ENCODE measurements around the gene ULBP3.
"Not testable (repeated sequence)": the region's sequence is repeated elsewhere in the genome, so short reads cannot be mapped to it uniquely, and the experiment has no call there.

The ULBP3 gene

DNA sequence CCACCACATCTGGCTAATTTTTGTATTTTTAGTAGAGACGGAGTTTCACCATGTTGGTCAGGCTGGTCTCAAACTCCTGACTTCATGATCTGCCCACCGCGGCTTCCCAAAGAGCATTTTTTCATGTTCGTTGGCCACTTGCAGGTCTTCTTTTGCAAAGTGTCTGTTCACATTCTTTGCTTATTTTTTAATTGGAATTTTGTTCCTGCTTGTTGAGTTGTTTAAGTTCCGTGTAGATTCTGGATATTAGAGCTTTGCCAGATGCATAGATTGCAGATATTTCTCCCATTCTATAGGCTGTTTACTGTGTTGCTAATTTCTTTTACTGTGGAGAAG is 51.8 kb downstream of the ULBP3 start:
- DNase-seq (ENCODE audit: low spot score); FAIRE-seq: not testable (repeated sequence)

DNA sequence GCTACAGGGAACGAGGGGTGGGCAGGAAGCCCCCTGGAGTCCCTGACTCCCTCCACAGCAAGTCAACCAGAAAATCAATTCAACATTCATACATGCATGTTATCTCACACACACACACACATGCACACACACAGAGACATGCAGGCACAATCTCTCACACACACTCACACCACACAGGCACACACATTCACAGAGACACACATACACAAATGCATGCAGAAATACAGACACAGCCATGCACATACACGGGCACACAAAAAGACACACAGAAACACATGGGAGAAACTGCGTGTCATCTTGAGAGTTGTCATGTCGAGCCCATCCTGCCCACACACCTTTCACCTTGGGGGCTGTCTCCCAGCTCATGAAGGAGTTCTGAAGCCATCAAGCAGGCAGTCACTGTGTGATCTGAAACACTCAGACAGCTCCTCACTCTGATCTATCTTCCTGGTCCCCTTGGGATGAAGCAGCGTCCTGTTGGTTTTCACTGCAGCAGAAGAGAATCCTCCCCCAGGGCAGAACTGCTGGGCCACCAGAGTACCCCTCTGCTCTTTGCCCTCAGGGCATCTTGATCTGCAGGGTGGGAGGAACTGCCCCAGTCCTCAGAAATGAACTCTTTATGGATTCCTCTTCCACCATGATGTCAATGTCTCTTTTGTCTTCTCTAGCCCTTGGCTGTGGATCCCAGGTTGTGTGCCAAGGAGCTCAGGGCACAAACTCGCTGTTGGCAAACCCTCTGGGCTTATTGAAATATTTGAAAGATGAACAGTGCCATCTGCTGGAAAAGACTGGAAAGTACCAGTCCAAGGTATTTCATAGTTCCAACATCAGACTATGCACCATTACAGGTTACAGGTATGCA is 52.4 kb downstream of the ULBP3 start:
- DNase-seq (ENCODE audit: low spot score) (peak; percentile 23), FAIRE-seq (no peak)

DNA sequence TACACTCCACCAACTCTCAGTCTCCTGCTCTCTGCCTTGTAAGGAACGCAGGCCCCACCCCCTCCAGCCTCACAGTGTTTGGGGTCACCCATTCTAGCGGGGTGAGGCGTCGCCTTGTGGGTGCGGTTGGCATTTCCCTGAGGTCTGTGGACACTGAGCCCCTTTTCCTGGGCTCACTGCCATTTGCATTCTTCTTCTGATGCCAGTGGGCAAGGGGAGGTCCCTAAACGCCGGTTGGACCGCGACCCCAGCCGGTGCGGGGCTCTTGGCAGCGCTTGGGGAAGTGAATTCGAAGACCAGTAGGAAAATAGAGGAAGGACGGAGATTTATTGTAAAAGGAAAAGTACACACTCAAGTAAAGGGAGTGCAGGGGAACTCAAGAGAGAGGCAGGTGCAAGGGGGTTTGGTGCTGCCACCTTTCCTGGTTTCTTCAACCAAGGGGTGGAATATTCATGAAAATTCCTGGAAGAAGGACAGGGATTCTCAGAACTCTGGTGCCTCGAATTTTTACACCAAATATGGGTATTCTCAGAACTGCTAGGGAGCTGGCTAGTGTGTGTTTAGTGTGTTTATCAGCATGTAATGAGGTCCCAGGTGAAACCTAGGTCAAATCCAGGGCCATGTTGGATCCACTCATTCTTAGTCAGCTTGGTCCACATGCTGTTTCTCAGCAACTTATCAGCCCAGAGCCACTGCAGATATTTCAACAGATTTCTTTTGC is 53.5 kb downstream of the ULBP3 start:
- DNase-seq (ENCODE audit: low spot score); FAIRE-seq: not testable (repeated sequence)

DNA sequence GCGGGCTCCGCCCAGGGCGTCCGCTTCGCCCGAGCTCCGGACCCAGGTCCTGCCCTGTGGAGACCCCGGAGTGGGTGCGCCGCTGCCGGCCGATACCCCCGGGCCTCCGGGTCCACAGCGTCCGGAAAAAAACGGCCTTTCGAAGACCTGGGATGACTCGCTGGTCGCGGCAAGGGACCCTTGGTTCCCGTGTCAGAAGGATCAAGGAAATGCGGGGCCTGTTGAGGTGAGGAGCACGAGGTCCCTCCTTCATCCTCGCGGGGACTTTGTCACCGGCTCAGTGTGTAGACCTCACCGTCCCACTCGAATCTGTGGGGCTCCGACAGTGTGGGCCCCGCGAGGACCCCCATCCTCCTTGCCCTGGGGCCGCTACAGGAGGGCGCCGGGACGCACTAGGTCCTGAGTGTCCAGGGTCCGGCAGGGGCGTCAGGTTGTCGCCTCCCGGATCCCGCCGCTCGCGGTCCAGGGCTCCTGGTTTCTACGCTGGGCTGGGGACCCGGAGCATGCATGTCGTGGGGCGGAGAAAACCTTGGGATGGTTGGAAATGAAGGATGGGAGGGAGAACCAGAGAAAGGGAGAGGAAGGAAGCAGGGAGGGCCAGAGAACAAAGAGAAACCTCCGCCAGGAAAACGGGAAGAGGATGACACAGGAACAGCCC is 54.2 kb downstream of the ULBP3 start:
- DNase-seq (ENCODE audit: low spot score); FAIRE-seq: not testable (repeated sequence)

DNA sequence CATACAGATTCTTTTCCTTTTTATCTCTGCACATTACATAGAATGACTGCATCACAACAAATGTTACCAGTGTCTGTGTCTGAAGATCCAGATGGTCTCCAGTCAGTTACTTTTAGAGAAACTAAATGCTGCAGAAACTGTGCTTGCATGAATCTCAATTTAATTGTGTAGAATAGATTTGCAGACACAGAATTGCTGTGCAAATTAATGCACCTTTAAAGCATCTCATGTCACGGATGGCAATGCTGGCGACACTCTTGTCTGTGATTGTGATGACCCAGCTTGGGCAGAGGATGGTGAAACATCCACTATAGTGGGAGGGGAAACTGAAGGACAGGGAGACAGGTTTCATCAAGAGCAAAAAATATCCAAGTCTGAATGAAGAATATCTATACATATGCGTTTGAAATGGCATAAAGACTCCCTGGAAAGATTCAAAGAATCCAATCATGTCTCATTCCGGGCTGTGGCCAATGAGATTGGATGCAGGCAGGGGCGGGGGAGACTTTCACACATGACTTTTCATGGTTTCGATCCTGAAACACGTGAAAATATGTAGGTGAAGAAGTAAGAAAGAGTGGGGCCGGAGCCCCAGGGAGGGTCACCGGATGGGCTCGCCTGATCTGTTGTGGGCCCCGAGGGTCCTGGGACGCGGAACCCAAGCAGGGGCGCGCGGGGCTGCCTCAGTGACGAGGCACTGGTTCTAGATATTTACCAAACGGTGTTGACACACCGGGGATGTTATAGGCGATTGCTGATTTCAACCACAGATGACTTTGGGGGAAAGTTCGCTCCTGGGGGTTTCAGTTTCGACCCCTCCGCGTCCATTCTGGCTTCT is 54.9 kb downstream of the ULBP3 start:
- not testable (repeated sequence) for FAIRE-seq; DNase-seq (ENCODE audit: low spot score)

DNA sequence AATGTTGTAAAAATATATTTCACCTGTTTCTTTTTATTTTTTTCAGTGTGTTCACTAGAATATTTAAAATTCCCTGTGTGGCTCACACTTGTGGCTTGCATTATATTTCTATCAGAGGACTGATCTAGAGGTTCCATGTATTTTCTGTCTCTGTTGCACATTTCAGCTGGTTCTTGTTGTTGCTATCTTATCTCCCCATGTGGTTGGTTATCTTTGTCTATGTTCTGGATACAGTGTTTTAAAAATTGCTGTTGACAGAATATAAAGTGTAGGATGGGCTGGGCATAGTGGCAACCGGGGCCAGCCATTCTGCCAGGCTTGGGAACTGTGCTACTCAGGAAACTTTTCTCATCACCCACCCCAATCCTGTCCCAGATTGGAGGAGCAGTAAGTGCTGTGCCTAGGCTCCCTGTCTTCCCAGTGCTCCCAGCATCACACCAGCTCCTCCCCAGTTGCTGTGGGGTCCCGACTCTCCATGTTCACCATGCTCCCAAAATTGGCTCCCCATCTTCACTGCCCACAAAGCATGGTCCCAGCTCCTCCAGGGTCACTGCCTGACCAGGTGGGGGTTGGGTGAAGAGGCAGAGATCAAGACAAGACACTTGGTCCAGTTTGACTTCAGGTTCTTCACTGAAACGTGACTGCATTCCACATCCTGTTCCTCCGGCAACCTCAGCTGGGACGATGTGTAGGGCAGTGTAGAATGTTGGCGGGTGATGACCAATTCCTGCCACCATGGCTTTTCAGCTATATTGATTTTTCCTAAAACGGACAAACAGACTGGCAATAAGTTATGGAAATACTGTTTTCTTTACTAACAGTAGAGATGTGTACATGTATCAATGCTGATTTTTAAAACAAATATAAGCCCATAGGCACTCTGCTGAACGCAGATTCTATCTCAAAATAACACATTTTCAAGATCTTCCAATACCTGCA is 55.8 kb downstream of the ULBP3 start:
- not testable (repeated sequence) for DNase-seq (ENCODE audit: low spot score); FAIRE-seq
